Measurements from ENCODE around the gene CACNG4. TPM values are rescaled to one million over a fixed set of nuclear protein-coding genes. Genes with fewer than 3 reads are reported as not detected.

The CACNG4 gene
- total RNA-seq, 1 experiment from 2014 or later: not detected

DNA sequence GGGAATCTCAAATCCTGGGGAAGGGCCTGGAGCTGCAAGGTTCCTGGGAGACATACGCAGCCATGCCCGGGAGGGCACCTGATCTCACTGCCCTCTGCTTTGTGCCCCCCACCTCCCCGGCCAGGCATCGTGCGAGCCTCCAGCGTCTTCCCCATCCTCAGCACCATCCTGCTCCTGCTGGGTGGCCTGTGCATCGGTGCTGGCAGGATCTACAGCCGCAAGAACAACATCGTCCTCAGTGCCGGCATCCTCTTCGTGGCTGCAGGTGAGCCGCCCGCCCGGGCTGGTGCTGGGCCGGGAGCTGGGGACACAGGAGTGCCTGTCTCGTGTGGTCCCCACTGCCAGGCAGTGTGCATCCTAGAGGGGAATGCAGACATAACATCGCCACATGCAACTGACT, 60.2 kb downstream of the CACNG4 start:
- H3K36me3 ChIP-seq (ENCODE audit: control insufficient read depth in 1 of 2, insufficient read depth in 2 of 2, low read length in 2 of 2): no peaks in the 10 kb centered on the region
- no peak overlapping the region for H3K4me2 ChIP-seq (ENCODE audit: low read length)
- H2AFZ ChIP-seq (ENCODE audit: low read depth, low read length, poor library complexity, severe bottlenecking): no peak overlapping the region
- DNase-seq (ENCODE audit: low read depth, low spot score) (no peak), ATAC-seq (no peak)
- H3K79me2 ChIP-seq (ENCODE audit: insufficient read depth, low read length): no peaks in the 10 kb centered on the region
- H3K9me3 ChIP-seq (ENCODE audit: control insufficient read depth in 1 of 2, insufficient read depth in 1 of 2, low read depth in 1 of 2, low read length in 2 of 2): no peaks in the 10 kb centered on the region
- H3K4me3 ChIP-seq (replicated peaks in 1 of 2; ENCODE audit: low read depth in 1 of 2, low read length in 2 of 2): no peak overlapping the region
- CTCF ChIA-PET: no interaction called here
- H3K4me1 ChIP-seq (ENCODE audit: control insufficient read depth in 1 of 2, insufficient read depth in 2 of 2, low read length in 2 of 2): peaks cover 0 to 10% of the 10 kb centered on the region in 2 experiments; a peak in 2 of 4 replicates
- POLR2A ChIA-PET: no interaction called here
- no peaks in the 10 kb centered on the region for H4K20me1 ChIP-seq (ENCODE audit: insufficient read depth)
- intact Hi-C loops (cut with micrococcal nuclease): no loop called here
- H3K27me3 ChIP-seq (ENCODE audit: insufficient read depth, low read length): no peaks in the 10 kb centered on the region
- no peaks in the 10 kb centered on the region for H3K9me2 ChIP-seq (ENCODE audit: insufficient read depth)
- no peak overlapping the region for H3K9ac ChIP-seq (ENCODE audit: low read length)
- BruUV-seq (replicated peaks): no TSS peak
- RAD21 ChIA-PET (ENCODE audit: low non-redundant PET in 1 of 2, low total read pairs in 2 of 2, uncharacterized antibody in 2 of 2, unreplicated experiment in 2 of 2): no interaction called here
- no peak overlapping the region for H3K27ac ChIP-seq (ENCODE audit: low read depth, low read length)
- TF ChIP-seq, protein P1, sequence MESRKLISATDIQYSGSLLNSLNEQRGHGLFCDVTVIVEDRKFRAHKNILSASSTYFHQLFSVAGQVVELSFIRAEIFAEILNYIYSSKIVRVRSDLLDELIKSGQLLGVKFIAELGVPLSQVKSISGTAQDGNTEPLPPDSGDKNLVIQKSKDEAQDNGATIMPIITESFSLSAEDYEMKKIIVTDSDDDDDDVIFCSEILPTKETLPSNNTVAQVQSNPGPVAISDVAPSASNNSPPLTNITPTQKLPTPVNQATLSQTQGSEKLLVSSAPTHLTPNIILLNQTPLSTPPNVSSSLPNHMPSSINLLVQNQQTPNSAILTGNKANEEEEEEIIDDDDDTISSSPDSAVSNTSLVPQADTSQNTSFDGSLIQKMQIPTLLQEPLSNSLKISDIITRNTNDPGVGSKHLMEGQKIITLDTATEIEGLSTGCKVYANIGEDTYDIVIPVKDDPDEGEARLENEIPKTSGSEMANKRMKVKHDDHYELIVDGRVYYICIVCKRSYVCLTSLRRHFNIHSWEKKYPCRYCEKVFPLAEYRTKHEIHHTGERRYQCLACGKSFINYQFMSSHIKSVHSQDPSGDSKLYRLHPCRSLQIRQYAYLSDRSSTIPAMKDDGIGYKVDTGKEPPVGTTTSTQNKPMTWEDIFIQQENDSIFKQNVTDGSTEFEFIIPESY (IDR thresholded peaks at IDR 0.05; ENCODE audit: extremely low read depth, insufficient replicate concordance, low read length): no peak
- no peak for TF ChIP-seq JUND (IDR thresholded peaks at IDR 0.05)

DNA sequence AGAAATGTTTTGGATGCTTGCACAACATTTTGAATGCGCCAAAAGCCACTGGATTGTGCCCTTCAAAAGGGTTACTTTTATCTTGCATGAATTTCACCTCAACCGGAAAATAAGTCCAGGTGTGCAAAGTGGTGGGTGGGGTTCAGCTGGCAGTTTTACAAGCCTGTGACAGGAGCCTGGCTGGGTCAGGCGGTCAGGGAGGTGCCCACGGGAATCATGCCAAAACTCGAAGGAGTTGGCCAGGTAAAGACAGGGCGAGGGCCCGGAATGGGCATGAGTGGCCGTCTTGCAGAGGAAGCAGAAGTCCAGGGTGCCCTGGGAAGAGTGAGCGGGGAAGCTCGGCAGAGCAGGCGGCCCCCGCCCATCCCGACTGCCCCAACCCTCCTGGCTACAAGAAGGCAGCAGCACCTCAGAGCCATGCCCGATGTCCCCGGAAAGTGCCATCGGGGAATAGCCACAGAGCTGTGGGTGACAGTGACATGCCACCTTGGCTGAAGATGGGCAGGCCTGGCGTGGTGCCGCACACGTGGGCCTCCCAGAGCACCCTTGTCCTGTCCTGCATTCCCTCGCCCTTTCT, 60.8 kb downstream of the CACNG4 start:
- Histone ChIP-seq H3K79me2 (ENCODE audit: insufficient read depth, low read length) (no peaks in the 10 kb centered on the region), H3K9me2 (ENCODE audit: insufficient read depth) (no peaks in the 10 kb centered on the region), H2AFZ (ENCODE audit: low read depth, low read length, poor library complexity, severe bottlenecking) (no peak overlapping the region), H3K9ac (ENCODE audit: low read length) (no peak overlapping the region), H3K4me2 (ENCODE audit: low read length) (no peak overlapping the region), H3K27ac (ENCODE audit: low read depth, low read length) (no peak overlapping the region), H3K27me3 (ENCODE audit: insufficient read depth, low read length) (no peaks in the 10 kb centered on the region), H3K4me1 (ENCODE audit: control insufficient read depth in 1 of 2, insufficient read depth in 2 of 2, low read length in 2 of 2) (peaks cover 0 to 10% of the 10 kb centered on the region in 2 experiments; a peak in 2 of 4 replicates), H3K4me3 (replicated peaks in 1 of 2; ENCODE audit: low read depth in 1 of 2, low read length in 2 of 2) (no peak overlapping the region), H3K9me3 (ENCODE audit: control insufficient read depth in 1 of 2, insufficient read depth in 1 of 2, low read depth in 1 of 2, low read length in 2 of 2) (no peaks in the 10 kb centered on the region), H3K36me3 (ENCODE audit: control insufficient read depth in 1 of 2, insufficient read depth in 2 of 2, low read length in 2 of 2) (no peaks in the 10 kb centered on the region), H4K20me1 (ENCODE audit: insufficient read depth) (no peaks in the 10 kb centered on the region)
- DNase-seq (ENCODE audit: low read depth, low spot score) (no peak), ATAC-seq (no peak)
- ChIA-PET CTCF (no interaction called here), POLR2A (no interaction called here), RAD21 (ENCODE audit: low non-redundant PET in 1 of 2, low total read pairs in 2 of 2, uncharacterized antibody in 2 of 2, unreplicated experiment in 2 of 2) (no interaction called here)
- no TSS peak for BruUV-seq (replicated peaks)
- TF ChIP-seq EGR1 (IDR thresholded peaks at IDR 0.05; ENCODE audit: low read depth): no peak
- no peak for TF ChIP-seq SIN3A (IDR thresholded peaks at IDR 0.05; ENCODE audit: low read depth)
- TF ChIP-seq, protein P2, sequence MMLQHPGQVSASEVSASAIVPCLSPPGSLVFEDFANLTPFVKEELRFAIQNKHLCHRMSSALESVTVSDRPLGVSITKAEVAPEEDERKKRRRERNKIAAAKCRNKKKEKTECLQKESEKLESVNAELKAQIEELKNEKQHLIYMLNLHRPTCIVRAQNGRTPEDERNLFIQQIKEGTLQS (IDR thresholded peaks at IDR 0.05): no peak
- no peak for TF ChIP-seq POLR2AphosphoS5 (IDR thresholded peaks at IDR 0.05; ENCODE audit: low read depth, low read length)
- TF ChIP-seq ZNF274 (IDR thresholded peaks at IDR 0.05; ENCODE audit: low read depth, low read length): no peak
- no peak for TF ChIP-seq POLR2A (IDR thresholded peaks at IDR 0.05; ENCODE audit: borderline replicate concordance, extremely low read depth, insufficient read depth, insufficient read length)
- no peak for TF ChIP-seq EZH2phosphoT487 (IDR thresholded peaks at IDR 0.05; ENCODE audit: borderline replicate concordance)
- intact Hi-C loops (cut with micrococcal nuclease): no loop called here

Measured in HCT116 (cell line).